ENCODE data around the gene SLC22A23. TPM values are rescaled to one million over a fixed set of nuclear protein-coding genes. Genes with fewer than 3 reads are reported as not detected.

SLC22A23 gene
- total RNA-seq, 4 donors from 2014 or later: 6.6 to 25.0 (median 14.6) TPM

- H3K4me1 ChIP-seq: no peaks in the 10 kb centered on the region
- in situ Hi-C loops (cut with MboI; ENCODE audit: low sequenced_read_pairs in 4 of 4) (no loop called here), intact Hi-C loops (cut with DNase I; ENCODE audit: low total_unique reads) (loop anchor here (5.0 kb wide), 1 partner anchor 54 kb away; no protein-coding TSS in a partner anchor)
- no peak overlapping the region for H3K27ac ChIP-seq
- no peak overlapping the region for H3K4me3 ChIP-seq
- DNase-seq: no peak
- TF ChIP-seq POLR2A (IDR thresholded peaks at IDR 0.05): no peak
- TF ChIP-seq, protein P1, sequence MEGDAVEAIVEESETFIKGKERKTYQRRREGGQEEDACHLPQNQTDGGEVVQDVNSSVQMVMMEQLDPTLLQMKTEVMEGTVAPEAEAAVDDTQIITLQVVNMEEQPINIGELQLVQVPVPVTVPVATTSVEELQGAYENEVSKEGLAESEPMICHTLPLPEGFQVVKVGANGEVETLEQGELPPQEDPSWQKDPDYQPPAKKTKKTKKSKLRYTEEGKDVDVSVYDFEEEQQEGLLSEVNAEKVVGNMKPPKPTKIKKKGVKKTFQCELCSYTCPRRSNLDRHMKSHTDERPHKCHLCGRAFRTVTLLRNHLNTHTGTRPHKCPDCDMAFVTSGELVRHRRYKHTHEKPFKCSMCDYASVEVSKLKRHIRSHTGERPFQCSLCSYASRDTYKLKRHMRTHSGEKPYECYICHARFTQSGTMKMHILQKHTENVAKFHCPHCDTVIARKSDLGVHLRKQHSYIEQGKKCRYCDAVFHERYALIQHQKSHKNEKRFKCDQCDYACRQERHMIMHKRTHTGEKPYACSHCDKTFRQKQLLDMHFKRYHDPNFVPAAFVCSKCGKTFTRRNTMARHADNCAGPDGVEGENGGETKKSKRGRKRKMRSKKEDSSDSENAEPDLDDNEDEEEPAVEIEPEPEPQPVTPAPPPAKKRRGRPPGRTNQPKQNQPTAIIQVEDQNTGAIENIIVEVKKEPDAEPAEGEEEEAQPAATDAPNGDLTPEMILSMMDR (IDR thresholded peaks at IDR 0.05 in 4 of 5, conservative IDR thresholded peaks at IDR 0.05 in 1 of 5): no peak
- no peak for ATAC-seq
- no peaks in the 10 kb centered on the region for H3K36me3 ChIP-seq
- no peaks in the 10 kb centered on the region for H3K27me3 ChIP-seq
- no peaks in the 10 kb centered on the region for H3K9me3 ChIP-seq
Measured at GRCh38 chr6:3363296-3364025, 93.4 kb downstream of the SLC22A23 start.

- H3K27ac ChIP-seq: no peak overlapping the region
- H3K9me3 ChIP-seq: no peaks in the 10 kb centered on the region
- intact Hi-C loops (cut with DNase I; ENCODE audit: low total_unique reads) (loop anchor here (5.0 kb wide), 1 partner anchor 56 kb away; no protein-coding TSS in a partner anchor), in situ Hi-C loops (cut with MboI; ENCODE audit: low sequenced_read_pairs in 4 of 4) (no loop called here)
- DNase-seq (no peak), ATAC-seq (peak in 1 of 2 donors; percentile 25)
- H3K27me3 ChIP-seq: no peaks in the 10 kb centered on the region
- H3K4me3 ChIP-seq: no peak overlapping the region
- no peaks in the 10 kb centered on the region for H3K36me3 ChIP-seq
- TF ChIP-seq POLR2A (IDR thresholded peaks at IDR 0.05): no peak
- TF ChIP-seq, protein P1 (IDR thresholded peaks at IDR 0.05 in 4 of 5, conservative IDR thresholded peaks at IDR 0.05 in 1 of 5): no peak
- peaks cover 12 to 13% of the 10 kb centered on the region in 2 donors for H3K4me1 ChIP-seq
Measured at GRCh38 chr6:3361312-3362037, 95.4 kb downstream of the SLC22A23 start.

DNA sequence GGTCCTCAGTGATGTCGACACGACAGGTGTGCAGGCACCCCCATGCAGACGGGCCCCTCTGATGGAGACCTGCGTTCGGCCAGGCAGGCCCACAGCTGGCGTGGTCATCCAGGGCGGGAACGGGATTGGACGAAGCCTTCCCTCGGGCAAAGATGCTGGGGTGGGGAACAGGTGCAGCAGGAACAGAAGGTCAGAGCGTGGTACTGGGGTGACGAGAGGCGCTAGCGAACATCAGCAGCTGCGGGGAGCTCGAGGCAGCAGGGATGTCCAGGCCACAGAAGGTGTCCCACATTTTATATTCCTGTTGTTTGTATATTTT lies 96.2 kb downstream of the SLC22A23 start:
- in situ Hi-C loops (cut with MboI; ENCODE audit: low sequenced_read_pairs in 4 of 4): no loop called here
- H3K4me1 ChIP-seq: peaks cover 15 to 19% of the 10 kb centered on the region in 2 donors

DNA sequence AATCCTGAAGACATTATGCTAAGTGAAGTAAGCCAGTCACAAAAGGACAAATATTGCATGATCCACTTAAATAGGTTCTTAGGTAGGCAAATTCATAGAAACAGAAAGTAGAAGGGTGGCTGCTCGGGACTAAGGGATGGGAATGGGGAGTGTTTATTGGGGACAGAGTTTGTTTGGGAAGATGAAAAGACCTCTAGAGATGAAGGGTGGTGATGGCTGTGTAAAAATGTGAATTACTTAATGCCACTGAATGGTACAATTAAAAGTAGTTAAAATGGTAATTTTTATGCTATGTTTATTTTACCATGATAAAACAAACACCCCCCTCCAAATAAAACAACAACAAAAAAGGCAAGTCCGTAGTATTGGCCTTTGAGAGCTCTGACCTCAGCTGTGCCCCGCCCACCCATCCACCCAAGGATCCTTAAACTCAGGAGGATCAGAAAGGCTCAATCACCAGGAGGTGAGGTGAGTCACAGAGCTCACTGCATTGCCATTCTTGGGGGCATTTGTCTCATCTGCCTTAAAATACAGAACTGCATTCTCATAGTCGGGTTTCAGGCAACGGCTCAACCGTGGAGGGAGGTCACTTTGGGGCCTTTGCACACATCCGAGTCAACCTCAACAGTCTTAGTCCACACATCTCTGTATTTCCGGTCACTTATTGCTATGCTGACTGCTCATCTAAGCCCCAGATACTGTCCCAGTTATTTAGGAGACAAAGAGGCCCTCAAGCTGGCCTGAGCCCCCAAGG lies 96.7 kb downstream of the SLC22A23 start:
- intact Hi-C loops (cut with DNase I; ENCODE audit: low total_unique reads) (loop anchor here (5.0 kb wide), 3 partner anchors 57 to 97 kb away; partner anchors contain the start of gene SLC22A23), in situ Hi-C loops (cut with MboI; ENCODE audit: low sequenced_read_pairs in 4 of 4) (no loop called here)
- H3K4me1 ChIP-seq: peaks cover 21 to 24% of the 10 kb centered on the region in 2 donors
- DNase-seq: no peak
- H3K36me3 ChIP-seq: no peaks in the 10 kb centered on the region
- TF ChIP-seq POLR2A (IDR thresholded peaks at IDR 0.05): no peak
- TF ChIP-seq, protein P1 (IDR thresholded peaks at IDR 0.05 in 4 of 5, conservative IDR thresholded peaks at IDR 0.05 in 1 of 5): no peak
- ATAC-seq: no peak
- no peaks in the 10 kb centered on the region for H3K27me3 ChIP-seq
- H3K27ac ChIP-seq: no peak overlapping the region
- H3K9me3 ChIP-seq: no peaks in the 10 kb centered on the region
- no peak overlapping the region for H3K4me3 ChIP-seq

More for the DNA sequence above, 96.2 kb downstream of the SLC22A23 start:
- Histone ChIP-seq H3K36me3 (no peaks in the 10 kb centered on the region), H3K27ac (no peak overlapping the region), H3K27me3 (no peaks in the 10 kb centered on the region), H3K4me3 (no peak overlapping the region), H3K9me3 (no peaks in the 10 kb centered on the region)
- TF ChIP-seq POLR2A (IDR thresholded peaks at IDR 0.05): no peak
- TF ChIP-seq, protein P1 (IDR thresholded peaks at IDR 0.05 in 4 of 5, conservative IDR thresholded peaks at IDR 0.05 in 1 of 5): no peak
- intact Hi-C loops (cut with DNase I; ENCODE audit: low total_unique reads): loop anchor here (5.0 kb wide), 1 partner anchor 57 kb away; no protein-coding TSS in a partner anchor
- DNase-seq (no peak), ATAC-seq (no peak)

Data from gastrocnemius medialis (tissue), 4 donors.